ENCODE data around the gene SEMG1. TPM values are rescaled to one million over a fixed set of nuclear protein-coding genes. Genes with fewer than 3 reads are reported as not detected.

Gene SEMG1
- total RNA-seq, 1 experiment from 2014 or later: not detected

DNA sequence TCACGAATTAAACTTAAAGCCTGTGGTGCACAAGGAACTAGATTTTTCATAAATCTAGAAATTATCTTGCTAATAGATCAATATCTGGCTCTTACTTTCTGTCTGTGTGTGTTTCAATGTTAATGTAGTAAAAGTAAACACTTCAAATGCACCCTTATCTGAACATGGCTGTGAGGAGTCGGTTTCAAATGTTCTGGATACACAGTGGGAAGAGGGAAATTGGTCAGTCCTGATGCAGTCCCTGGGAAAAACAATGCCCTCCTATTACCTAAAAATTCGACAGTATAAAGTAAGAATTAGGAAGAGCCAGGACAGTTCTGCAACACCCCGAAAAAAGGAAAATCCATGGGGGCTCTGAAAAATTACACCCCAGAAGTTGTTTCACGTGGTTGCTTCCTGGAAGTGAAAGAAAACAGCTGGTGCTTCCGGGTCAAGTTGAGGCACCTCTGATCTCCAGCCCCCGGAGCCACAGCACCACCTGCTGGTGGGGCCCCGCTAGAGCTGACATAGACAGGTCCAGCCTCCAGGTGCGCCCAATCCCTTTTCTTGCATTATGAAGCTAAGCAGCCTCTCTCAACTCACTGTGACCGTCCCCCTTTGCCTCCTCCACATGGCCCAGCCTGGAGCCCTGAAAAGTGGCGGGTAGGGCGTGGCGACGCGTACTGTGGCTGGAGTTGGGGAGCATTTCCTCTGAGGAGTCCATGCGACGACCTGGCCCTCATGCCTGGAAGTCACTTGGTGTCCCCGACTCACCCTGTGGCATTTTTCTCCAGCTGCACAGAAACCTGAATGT lies 22.6 kb downstream of the SEMG1 start:
- Mint-ChIP-seq H3K27ac (ENCODE audit: low read depth, unreplicated experiment) (no peak overlapping the region), H3K27me3 (ENCODE audit: insufficient read depth, unreplicated experiment) (peaks cover 45% of the 10 kb centered on the region), H3K4me3 (ENCODE audit: unreplicated experiment) (no peak overlapping the region), H3K9me3 (ENCODE audit: unreplicated experiment) (peaks cover 7% of the 10 kb centered on the region), H3K36me3 (ENCODE audit: insufficient read depth, unreplicated experiment) (no peaks in the 10 kb centered on the region), H3K4me1 (ENCODE audit: insufficient read depth, unreplicated experiment) (no peaks in the 10 kb centered on the region)
- ChIA-PET CTCF (interaction anchor here (0.8 to 1.5 kb wide), 3 partner anchors 28 to 91 kb away, joined by 3 to 6 read pairs (median 4); no protein-coding TSS in a partner anchor), POLR2A (no interaction called here)
- DNase-seq (ENCODE audit: unreplicated experiment): peak; percentile 59
- no TSS peak for BruUV-seq (replicated peaks)
- intact Hi-C loops (cut with micrococcal nuclease): no loop called here
- TF ChIP-seq, protein P1, sequence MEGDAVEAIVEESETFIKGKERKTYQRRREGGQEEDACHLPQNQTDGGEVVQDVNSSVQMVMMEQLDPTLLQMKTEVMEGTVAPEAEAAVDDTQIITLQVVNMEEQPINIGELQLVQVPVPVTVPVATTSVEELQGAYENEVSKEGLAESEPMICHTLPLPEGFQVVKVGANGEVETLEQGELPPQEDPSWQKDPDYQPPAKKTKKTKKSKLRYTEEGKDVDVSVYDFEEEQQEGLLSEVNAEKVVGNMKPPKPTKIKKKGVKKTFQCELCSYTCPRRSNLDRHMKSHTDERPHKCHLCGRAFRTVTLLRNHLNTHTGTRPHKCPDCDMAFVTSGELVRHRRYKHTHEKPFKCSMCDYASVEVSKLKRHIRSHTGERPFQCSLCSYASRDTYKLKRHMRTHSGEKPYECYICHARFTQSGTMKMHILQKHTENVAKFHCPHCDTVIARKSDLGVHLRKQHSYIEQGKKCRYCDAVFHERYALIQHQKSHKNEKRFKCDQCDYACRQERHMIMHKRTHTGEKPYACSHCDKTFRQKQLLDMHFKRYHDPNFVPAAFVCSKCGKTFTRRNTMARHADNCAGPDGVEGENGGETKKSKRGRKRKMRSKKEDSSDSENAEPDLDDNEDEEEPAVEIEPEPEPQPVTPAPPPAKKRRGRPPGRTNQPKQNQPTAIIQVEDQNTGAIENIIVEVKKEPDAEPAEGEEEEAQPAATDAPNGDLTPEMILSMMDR (IDR thresholded peaks at IDR 0.05; ENCODE audit: unreplicated experiment): peak; percentile 40

DNA sequence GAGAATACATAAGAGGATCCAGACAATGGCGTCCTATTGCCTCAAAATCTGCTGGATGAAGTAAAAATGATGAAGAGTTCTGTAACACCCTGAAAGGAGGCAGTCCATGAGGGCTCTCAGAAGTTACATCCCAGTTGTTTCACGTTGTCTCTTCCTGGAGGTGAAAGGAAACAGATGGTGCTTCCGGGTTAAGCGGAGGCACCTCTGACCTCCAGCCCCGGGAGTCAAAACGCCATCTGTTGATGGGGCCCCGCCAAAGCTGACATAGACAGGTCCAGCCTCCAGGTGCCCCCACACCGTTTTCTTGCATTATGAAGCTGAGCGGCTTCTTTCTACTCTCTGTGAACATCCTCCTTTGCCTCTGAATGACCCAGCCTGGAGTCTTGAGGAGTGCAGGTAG lies 23.8 kb downstream of the SEMG1 start:
- ChIA-PET CTCF (interaction anchor here (0.6 to 1.5 kb wide), 4 partner anchors 27 to 188 kb away, joined by 3 to 6 read pairs (median 3); no protein-coding TSS in a partner anchor), POLR2A (no interaction called here)

DNA sequence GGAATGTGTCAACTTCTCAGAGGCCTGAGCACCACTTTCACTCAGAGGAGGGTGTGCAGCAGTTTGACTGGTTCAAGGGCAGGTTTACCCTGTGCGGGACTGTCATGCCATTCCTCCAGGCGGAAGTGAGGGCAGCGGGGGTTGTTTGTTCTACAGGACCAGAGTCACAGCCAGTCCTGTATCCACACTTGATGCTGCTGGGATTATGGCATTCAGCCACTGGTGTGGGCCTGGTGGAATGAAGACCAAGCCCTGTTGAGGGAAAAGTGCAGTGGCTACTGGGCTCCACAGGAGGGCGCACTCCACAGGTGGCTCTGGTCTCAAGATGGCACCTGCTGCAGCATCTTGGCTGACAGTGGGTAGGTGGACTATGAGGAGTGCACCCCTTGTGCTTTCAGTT lies 29.2 kb downstream of the SEMG1 start:
- BruUV-seq (replicated peaks): no TSS peak
- POLR2A ChIA-PET: interaction anchor here (1.4 kb wide), 1 partner anchor 18 kb away, joined by 6 read pairs; the partner anchor contains the start of gene SLPI
- TF ChIP-seq, protein P1 (IDR thresholded peaks at IDR 0.05; ENCODE audit: unreplicated experiment): peak; percentile 33
- Mint-ChIP-seq H3K9me3 (ENCODE audit: unreplicated experiment) (peaks cover 11% of the 10 kb centered on the region), H3K27ac (ENCODE audit: low read depth, unreplicated experiment) (no peak overlapping the region), H3K4me1 (ENCODE audit: insufficient read depth, unreplicated experiment) (no peaks in the 10 kb centered on the region), H3K27me3 (ENCODE audit: insufficient read depth, unreplicated experiment) (peaks cover 37% of the 10 kb centered on the region), H3K4me3 (ENCODE audit: unreplicated experiment) (no peak overlapping the region), H3K36me3 (ENCODE audit: insufficient read depth, unreplicated experiment) (no peaks in the 10 kb centered on the region)
- DNase-seq (ENCODE audit: unreplicated experiment): peak; percentile 52
- intact Hi-C loops (cut with micrococcal nuclease): no loop called here
- CTCF ChIA-PET: interaction anchor here (2.0 kb wide), 1 partner anchor 58 kb away, joined by 4 read pairs; no protein-coding TSS in a partner anchor

More for the DNA sequence above, 23.8 kb downstream of the SEMG1 start:
- no peaks in the 10 kb centered on the region for H3K36me3 Mint-ChIP-seq (ENCODE audit: insufficient read depth, unreplicated experiment)
- TF ChIP-seq, protein P1 (IDR thresholded peaks at IDR 0.05; ENCODE audit: unreplicated experiment): no peak
- no peak overlapping the region for H3K4me3 Mint-ChIP-seq (ENCODE audit: unreplicated experiment)
- H3K9me3 Mint-ChIP-seq (ENCODE audit: unreplicated experiment): peaks cover 11% of the 10 kb centered on the region
- H3K27ac Mint-ChIP-seq (ENCODE audit: low read depth, unreplicated experiment): no peak overlapping the region
- no peak for DNase-seq (ENCODE audit: unreplicated experiment)
- intact Hi-C loops (cut with micrococcal nuclease): no loop called here
- BruUV-seq (replicated peaks): no TSS peak
- no peaks in the 10 kb centered on the region for H3K4me1 Mint-ChIP-seq (ENCODE audit: insufficient read depth, unreplicated experiment)
- H3K27me3 Mint-ChIP-seq (ENCODE audit: insufficient read depth, unreplicated experiment): peaks cover 37% of the 10 kb centered on the region

DNA sequence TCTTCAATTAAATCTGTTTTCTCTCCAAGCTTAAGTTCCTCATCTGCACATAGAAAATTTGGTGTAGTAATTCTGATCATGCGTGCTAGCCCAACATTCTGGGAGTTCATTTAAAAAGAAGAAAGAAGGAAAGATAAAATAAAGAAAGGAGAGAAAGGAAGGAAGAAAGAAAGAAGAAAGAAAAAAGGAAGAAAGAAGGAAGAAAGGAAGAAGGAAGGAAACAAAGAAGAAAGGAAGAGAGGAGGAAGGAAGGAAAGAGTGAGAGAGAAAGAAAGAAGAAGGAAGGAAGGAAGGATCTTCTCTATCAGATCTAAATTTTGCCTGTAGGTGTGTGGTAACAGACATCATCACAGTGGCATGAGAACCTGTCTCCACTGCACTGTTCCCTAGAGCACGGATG lies 31.3 kb downstream of the SEMG1 start:
- no peaks in the 10 kb centered on the region for H3K36me3 Mint-ChIP-seq (ENCODE audit: insufficient read depth, unreplicated experiment)
- TF ChIP-seq, protein P1 (IDR thresholded peaks at IDR 0.05; ENCODE audit: unreplicated experiment): no peak
- peaks cover 32% of the 10 kb centered on the region for H3K27me3 Mint-ChIP-seq (ENCODE audit: insufficient read depth, unreplicated experiment)
- DNase-seq (ENCODE audit: unreplicated experiment): no peak
- peaks cover 11% of the 10 kb centered on the region for H3K9me3 Mint-ChIP-seq (ENCODE audit: unreplicated experiment)
- no peak overlapping the region for H3K27ac Mint-ChIP-seq (ENCODE audit: low read depth, unreplicated experiment)
- no peaks in the 10 kb centered on the region for H3K4me1 Mint-ChIP-seq (ENCODE audit: insufficient read depth, unreplicated experiment)
- POLR2A ChIA-PET: no interaction called here
- BruUV-seq (replicated peaks): no TSS peak
- CTCF ChIA-PET: interaction anchor here (0.8 kb wide), 1 partner anchor 56 kb away, joined by 3 read pairs; no protein-coding TSS in a partner anchor
- intact Hi-C loops (cut with micrococcal nuclease): no loop called here
- no peak overlapping the region for H3K4me3 Mint-ChIP-seq (ENCODE audit: unreplicated experiment)
